Suppressor macrophage (primary cell): ENCODE data around the gene GRIK4.

Experiments
- DNase-seq, 4 experiments: peaks; one replicate each; pipeline ENCODE4 v3.0.0-alpha.2; 2020 to 2022

The GRIK4 gene

DNA sequence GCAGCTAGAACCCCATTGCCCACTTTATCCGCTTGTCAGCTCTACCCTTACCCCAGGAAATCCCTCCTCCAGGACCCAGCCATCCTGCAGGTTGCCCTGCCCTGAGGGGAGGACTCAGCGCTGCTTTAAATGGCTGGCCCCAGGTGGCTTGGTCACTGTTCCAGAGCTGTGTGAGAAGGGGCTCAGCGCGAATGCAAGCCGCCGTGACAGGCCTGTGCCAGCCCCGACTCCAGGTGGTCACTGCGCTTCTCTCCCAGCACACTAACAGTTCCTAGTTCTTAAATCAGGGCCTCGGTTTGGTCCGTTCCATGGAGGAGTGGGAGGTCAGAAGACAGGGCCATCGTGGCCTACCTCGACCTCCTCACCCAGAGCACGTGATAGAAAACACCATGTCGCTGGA is 446.6 kb downstream of the GRIK4 start:
- no peak for DNase-seq

- DNase-seq: no peak
Observed at GRCh38 chr11:120959189-120959588, 447.6 kb downstream of the GRIK4 start.

GRCh38 chr11:120964857-120965256 is 453.3 kb downstream of the GRIK4 start:
- no peak for DNase-seq

- DNase-seq: no peak
Observed at GRCh38 chr11:120966840-120967239, 455.3 kb downstream of the GRIK4 start.

- no peak for DNase-seq
Observed at GRCh38 chr11:120969993-120970392, 458.4 kb downstream of the GRIK4 start.

DNA sequence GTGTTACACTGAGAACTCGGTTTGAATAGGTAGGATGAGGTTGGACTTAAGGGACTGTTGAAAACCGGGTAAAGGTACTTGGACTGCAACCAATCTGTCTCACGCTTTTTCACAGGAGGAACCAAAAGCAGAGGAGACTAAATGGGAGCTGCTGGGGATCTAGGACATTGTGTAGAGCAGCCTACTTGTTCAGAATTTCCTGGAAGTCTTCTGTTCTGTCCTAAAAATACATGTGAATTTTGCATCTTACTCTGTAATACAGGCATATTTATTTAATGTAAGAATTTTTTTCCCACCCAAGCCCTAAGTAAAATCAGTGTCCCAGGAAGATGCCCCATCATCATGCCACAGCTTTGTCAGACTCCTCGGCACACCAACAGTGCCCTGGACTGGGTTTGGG is 460.3 kb downstream of the GRIK4 start:
- DNase-seq: no peak

- DNase-seq: no peak
Observed at GRCh38 chr11:120972621-120973020, 461.1 kb downstream of the GRIK4 start.

- DNase-seq: no peak
Observed at GRCh38 chr11:120973501-120973900, 462.0 kb downstream of the GRIK4 start.

DNA sequence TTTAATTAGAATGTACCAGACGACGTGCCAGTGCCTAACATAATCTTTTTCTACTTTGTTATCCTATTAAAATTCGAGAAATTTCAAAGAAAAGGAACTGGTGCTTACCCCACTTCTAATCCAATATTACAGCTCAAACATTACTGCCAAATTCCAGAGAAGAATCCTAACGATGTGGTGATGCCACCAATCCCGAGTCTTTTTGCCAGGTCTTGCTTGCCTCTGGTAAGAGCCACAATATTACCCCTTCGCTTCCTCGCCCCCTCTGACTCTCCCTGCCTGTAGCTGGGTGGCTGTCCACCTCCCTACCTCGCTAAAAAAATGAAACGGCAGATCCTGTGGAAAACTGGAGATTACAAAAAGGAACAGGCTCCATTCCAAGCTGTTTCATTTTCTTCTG is 462.9 kb downstream of the GRIK4 start:
- no peak for DNase-seq

- no peak for DNase-seq
Observed at GRCh38 chr11:120974965-120975364, 463.4 kb downstream of the GRIK4 start.

DNA sequence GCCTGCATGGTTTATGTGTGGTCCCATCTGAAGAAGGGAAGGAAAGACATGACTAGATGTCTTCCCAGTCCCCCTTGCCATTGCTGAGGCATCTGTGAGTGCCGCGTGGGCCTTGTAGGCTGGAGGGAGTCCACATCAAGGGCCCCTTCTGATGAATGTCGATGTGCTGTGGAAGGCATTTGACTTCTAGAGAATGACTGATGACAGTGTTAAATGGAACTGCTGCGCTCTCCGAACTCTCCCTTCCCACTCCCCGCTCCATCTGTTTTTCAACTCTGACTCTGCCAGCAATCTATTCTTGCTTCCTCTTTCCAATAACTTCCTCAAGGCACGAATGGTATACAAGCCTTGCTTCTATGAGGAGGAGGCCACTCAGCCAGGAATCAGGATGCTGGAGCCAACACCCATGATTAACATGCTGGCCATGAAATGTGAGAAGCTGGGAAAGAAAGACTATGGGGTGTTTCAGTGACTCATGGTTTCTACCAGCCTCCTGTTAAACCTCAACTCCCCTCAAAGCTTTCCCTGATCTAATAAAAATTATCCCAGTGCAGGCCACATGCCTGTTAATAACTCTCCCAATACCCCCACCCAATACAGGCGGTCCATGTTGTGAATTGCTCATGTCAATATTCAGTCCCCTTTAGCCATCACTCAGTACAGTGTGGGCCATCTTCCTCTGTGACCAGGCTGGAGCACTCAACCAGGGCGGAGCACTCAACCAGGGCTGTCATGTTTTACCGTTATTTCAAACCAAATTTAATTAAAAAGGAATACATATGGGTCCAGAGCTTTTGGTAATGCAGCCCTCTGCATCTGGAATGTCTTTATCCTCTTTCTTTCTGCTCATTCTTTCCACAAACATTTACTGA is 466.0 kb downstream of the GRIK4 start:
- DNase-seq: peak in 2 of 4 experiments; percentile 7 to 12

DNA sequence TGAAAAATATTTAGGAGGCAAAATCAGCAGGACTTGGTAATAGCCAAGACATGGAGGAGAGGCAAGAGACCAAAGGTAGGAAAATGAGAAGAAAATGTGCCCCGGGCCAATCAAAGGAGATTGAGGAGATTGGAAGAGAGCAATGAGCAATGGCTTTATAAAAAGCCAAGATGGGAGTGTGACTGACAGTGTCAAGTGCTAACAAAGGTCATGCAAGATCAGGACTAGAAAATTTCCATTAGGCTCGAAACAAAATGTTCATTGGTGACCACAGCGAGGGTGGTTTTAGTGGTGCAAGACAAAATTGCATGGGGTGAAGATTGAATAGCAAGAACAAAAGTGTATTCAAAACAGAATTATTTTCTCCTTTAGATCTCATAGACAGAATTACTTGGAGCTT is 467.2 kb downstream of the GRIK4 start:
- no peak for DNase-seq

DNA sequence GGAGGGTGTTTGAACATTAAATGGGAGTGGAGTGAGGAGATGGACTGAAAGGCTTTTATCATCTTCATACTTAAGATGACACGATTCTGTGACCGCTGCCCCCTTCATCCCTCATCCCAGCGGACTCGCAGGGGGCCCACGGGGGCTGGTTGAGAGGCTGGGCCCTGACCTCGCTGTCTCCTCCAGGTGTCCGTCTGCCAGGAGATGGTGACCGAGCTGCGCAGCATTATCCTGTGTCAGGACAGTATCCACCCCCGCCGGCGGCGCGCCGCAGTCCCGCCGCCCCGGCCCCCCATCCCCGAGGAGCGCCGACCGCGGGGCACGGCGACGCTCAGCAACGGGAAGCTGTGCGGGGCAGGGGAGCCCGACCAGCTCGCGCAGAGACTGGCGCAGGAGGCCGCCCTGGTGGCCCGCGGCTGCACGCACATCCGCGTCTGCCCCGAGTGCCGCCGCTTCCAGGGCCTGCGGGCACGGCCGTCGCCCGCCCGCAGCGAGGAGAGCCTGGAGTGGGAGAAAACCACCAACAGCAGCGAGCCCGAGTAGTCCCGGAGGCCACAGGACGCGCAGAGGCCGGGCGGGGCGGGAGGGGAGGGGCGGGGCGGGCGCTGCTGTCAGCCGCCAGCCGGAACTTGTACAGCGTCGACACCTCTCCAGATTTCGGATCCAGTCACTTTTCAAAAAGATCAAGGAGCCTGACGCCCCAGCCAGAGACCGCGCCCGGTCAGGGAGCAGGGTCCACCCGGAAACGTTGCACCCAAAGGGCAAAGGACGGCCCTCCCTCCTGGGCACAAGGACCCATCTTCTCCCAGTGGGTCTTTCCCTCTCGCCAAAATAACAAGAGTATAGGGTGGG is 474.4 kb downstream of the GRIK4 start:
- DNase-seq: peak; percentile 29 to 70 (median 49)

DNA sequence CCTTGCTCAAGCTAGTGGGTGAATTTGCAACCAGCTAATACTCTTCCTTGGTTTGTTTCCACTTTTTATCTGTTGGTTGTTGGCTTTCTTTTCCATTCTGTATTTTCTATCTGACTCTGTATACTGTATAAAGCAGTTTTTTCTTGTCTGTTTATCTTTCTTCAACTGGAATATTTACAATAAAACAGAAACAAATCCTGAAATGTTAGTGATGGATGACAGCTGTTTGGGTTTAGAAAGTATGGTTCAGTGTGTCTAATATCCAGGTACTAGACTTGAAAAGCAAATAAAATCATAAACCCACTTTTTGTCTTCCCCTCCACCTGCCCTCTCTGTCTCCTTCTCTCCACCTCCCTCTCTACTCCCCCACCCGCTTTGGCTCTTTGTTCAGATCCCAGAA is 477.1 kb downstream of the GRIK4 start:
- no peak for DNase-seq

GRCh38 chr11:120991830-120992686 is 480.5 kb downstream of the GRIK4 start:
- DNase-seq: no peak

DNA sequence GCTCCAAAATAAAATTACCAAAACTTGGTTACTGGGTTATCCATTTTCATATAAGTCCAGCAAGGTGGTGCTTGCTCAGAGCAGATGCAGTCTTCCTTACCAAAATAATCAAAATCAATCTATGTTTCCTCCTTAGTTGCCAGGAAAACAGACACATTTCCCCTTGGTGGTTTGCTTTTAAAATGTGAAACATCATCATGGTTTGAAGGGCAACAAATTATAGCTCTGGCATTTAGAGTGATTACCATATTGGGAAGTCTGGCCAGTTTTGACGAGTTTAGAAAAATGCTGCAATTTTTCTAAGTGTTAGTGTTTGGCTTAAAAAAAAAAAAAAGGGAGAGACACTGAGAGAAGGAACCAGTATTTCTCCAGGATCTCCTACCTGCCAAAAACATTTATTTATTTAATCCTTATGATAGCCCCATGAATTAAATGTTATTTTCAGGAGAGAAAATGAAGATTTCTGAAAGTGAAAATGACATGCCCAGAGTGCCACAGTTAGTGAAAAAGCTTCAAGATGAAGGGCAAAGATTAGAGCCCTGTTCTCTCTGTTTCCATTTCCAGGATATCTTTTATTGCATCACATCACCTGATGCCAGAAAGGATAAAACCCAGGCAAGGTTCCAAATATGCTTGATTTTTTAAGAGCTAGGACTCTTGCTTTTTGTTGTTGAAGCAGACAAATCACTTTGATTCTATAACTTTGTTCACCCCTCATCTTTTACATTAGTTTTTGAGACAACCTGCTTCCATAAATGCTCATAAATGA is 482.7 kb downstream of the GRIK4 start:
- no peak for DNase-seq

- DNase-seq: no peak
Observed at GRCh38 chr11:120995184-120995583, 483.6 kb downstream of the GRIK4 start.

DNA sequence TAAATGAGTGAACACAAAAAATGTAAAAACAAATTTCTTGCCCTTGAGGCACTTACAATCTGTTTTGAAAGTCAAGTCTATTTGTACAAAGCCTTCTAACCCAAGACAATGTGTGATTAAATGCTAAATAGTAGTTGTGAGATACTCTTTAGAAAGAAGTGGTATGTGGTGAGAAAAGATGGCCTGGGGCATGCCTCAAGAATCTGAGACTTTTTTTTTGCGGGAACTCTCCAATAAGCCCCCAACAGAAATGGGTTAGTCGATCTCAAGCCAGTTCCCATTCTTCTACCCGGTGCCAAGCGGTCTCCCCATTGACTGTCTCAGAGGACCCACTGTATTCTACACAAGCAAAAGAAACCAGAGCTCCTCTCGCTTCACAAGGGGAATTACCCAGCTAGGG is 485.4 kb downstream of the GRIK4 start:
- DNase-seq: no peak

DNA sequence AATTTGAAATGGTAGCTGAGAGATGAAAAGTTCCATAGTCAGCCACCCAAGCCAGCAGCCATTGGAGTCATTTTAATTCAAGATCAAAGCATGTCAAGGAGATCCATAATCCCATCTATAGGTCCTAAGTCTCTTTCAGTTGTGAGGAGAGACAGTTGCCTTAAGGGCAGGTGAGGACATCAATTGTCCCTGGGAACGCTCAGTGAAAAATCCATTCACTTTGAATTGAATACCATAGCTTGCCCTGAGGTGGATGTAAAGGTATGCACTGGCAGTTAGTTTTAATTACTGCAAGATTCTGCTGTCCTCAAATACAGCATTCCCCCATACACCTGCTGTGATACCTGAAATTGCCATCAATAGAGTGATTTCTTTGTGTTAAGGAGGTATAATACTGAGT is 487.0 kb downstream of the GRIK4 start:
- no peak for DNase-seq

- no peak for DNase-seq
Observed at GRCh38 chr11:121004206-121004840, 492.8 kb downstream of the GRIK4 start.

DNA sequence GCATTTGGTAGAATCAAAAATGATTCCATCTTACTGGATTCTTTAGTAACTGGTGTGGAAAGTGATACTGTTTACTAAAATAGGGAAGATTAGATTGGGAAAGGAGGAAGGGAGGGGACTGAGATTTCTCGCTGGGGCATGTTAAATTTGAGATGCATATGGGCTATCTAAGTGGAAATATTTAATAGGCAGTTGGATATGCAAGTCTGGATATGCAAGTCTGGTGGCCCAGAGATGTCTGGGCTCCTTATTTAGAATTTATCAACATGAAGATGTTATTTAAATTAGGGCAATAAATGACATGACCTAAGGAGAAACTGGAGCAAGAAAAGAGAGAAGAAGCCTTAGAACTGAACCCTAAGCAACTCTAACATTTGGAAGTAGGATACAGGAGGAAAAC is 495.4 kb downstream of the GRIK4 start:
- no peak for DNase-seq

- no peak for DNase-seq
Observed at GRCh38 chr11:121008551-121008950, 497.0 kb downstream of the GRIK4 start.
